ENCODE results near the gene DSCAML1.
"Not testable (repeated sequence)": the region's sequence is repeated elsewhere in the genome, so short reads cannot be mapped to it uniquely, and the experiment has no call there.

Gene DSCAML1

GRCh38 chr11:117410238-117410637 lies 386.8 kb downstream of the DSCAML1 start:
- DNase-seq (ENCODE audit: low read depth in 3 of 3) = no peak

GRCh38 chr11:117409511-117409910 lies 387.5 kb downstream of the DSCAML1 start:
- DNase-seq (ENCODE audit: low read depth in 3 of 3) = no peak

- no peak for DNase-seq (ENCODE audit: low read depth in 3 of 3)
Observed at GRCh38 chr11:117408356-117408755, 388.7 kb downstream of the DSCAML1 start.

- DNase-seq (ENCODE audit: low read depth in 3 of 3) = no peak
Observed at GRCh38 chr11:117407016-117407415, 390.0 kb downstream of the DSCAML1 start.

GRCh38 chr11:117405898-117406297 lies 391.1 kb downstream of the DSCAML1 start:
- DNase-seq (ENCODE audit: low read depth in 3 of 3) = not testable (repeated sequence)

DNA sequence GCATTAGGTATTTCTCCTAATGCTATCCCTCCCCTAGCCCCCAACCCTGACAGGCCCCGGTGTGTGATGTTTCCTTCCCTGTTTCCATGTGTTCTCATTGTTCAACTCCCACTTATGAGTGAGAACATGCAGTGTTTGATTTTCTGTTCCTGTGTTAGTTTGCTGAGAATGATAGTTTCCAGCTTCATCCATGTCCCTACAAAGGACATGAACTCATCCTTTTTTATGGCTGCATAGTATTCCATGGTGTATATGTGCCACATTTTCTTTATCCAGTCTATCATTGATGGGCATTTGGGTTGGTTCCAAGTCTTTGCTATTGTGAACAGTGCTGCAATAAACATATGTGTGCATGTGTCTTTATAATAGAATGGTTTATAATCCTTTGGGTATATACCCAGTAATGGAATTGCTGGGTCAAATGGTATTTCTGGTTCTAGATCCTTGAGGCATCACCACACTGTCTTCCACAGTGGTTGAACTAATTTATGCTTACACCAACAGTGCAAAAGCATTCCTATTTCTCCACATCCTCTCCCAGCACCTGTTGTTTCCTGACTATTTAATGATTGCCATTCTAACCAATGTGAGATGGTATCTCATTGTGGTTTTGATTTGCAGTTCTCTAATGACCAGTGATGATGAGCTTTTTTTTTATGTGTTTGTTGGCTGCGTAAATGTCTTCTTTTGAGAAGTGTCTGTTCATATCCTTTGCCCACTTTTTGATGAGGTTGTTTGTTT lies 397.7 kb downstream of the DSCAML1 start:
- not testable (repeated sequence) for DNase-seq (ENCODE audit: low read depth in 3 of 3)

DNA sequence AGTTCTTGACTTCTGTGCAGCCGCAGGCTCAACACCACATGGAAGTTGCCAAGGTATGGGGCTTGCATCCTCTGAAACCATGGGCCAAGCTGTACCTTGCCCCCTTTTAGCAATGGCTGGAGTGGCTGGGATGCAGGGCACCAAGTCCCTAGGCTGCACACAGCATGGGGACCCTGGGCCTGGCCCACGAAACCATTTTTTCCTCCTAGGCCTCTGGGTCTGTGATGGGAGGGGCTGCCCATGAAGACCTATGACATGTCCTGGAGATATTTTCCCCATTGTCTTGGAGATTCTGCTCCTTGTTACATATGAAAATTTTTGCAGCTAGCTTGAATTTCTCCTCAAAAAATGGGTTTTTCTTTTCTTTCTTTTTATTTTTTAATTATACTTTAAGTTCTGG lies 398.4 kb downstream of the DSCAML1 start:
- not testable (repeated sequence) for DNase-seq (ENCODE audit: low read depth in 3 of 3)

DNA sequence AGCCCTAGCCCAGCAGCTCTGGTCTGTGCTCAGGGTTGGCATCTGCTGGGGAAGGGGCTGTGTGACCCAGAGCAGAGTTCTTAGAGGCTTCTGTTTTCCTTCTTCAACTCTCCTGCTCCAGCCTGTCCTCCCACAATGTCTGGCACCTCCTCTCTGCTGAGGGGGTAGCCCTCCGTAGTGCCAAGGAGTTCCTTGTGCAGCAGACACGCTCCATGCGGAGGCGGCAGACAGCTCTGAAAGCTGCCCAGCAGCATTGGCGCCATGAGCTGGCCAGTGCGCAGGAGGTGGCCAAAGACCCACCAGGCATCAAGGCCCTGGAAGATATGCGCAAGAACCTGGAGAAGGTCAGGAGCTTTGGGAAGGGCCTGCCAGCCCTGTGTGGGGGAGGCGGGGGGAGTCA lies 400.0 kb downstream of the DSCAML1 start:
- DNase-seq (ENCODE audit: low read depth in 3 of 3) = no peak

DNA sequence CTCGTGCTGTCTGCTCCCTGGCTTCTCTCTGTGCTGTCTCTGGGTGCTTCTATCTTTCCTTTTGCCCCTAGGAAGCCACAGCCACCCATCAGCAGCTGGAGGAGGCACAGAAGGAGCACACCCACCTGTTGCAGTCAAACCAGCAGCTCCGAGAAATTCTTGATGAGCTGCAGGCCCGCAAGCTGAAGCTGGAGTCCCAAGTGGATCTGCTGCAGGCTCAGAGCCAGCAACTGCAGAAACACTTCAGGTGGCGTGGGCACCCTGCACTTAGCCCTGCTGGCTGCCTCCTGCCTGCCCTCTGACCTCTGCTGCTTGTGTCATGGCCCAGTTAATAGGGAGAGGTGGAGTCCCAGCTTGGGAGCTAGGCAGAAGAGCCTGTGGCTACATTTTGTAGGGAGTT lies 401.5 kb downstream of the DSCAML1 start:
- no peak for DNase-seq (ENCODE audit: low read depth in 3 of 3)

DNA sequence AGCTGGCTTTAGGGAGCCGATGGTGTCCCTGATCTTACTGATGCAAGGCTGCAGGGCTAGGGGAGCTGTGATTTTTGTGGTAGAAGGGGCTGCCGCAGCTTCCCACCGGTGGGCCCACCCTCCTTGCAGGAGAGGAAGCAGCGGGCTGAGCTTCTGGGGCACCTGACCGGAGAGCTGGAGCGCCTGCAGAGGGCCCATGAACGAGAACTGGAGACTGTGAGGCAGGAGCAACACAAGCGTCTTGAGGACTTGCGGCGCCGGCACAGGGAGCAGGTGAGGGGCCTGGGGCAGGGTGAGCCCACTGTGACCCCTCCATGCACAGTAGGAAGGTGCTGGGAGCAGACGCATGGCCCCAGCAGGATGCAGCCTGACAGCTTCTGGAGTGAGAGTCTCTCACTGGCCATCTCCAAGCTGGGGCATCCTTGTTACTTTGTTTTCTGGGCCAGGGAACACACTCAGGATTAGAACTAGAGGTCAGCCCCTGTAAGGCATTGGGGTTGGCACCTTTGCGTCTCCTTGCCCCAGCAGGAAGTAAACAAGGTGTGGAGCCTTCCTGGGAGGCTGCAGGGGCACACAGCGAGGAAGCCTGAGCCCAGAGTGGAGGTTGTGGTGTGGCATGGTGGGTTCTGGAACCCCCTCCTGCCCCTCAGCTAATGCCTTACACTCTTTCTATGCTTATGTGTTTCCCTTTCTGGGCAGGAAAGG lies 402.6 kb downstream of the DSCAML1 start:
- no peak for DNase-seq (ENCODE audit: low read depth in 3 of 3)

GRCh38 chr11:117392979-117393378 lies 404.0 kb downstream of the DSCAML1 start:
- DNase-seq (ENCODE audit: low read depth in 3 of 3) = no peak

GRCh38 chr11:117392001-117392690 lies 404.9 kb downstream of the DSCAML1 start:
- no peak for DNase-seq (ENCODE audit: low read depth in 3 of 3)

DNA sequence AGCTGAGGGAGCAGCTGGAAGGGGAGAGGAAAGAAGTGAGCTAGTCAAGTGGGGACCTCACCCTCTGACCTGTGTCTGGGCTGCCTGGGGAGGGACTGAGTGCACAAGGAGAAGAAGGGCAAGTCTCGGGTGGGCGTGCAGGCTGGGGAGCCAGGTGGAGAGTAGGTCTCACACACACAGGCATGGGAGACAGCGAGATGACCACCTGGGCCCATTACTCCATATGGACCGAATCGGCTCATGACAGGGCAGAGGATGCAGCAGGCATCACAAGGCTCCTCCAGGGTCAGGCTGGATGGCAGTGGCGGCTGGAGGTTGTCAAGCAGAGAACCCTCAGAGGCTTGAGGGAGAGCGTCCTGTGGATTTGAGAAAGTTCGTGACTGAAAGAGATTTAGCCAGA lies 405.8 kb downstream of the DSCAML1 start:
- DNase-seq (ENCODE audit: low read depth in 3 of 3) = no peak

- no peak for DNase-seq (ENCODE audit: low read depth in 3 of 3)
Observed at GRCh38 chr11:117390743-117391142, 406.3 kb downstream of the DSCAML1 start.

DNA sequence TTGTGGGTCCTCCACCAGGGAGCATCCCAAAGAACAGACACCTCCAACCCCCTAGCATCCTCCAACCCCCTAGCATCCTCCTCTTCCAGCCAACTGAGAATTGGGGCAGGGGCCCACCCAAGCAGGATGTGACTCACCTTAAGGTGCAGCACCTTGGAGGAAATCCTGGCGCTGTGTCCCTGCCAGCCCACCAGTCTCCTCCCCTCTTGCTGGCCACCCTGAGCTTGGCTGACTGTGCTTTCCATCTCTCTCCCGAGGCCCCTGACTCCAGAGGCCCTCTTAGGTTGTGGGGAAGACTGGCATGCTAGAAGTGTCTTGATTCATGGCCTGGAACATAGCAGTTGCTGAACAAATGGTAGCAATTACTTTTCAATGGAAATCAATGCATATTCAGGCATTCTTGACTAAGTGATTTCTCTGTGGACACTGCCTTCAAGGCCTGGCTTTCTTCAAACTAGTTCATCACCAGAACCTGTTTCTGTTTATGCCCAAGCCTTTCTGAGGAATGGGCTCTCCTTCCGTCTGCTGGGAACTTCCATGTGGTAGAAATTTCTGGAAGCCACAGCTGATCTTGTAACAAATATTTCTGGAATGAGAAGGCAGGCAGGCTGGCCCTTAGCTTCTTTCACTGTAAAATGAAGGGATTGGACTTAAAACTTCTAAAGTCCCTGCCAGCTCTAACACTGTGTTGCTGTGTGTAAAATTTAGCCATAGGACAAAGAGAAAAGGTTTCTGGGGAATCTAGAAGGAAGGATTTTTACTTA lies 408.8 kb downstream of the DSCAML1 start:
- no peak for DNase-seq (ENCODE audit: low read depth in 3 of 3)

- DNase-seq (ENCODE audit: low read depth in 3 of 3) = no peak
Observed at GRCh38 chr11:117385906-117386305, 411.1 kb downstream of the DSCAML1 start.

DNA sequence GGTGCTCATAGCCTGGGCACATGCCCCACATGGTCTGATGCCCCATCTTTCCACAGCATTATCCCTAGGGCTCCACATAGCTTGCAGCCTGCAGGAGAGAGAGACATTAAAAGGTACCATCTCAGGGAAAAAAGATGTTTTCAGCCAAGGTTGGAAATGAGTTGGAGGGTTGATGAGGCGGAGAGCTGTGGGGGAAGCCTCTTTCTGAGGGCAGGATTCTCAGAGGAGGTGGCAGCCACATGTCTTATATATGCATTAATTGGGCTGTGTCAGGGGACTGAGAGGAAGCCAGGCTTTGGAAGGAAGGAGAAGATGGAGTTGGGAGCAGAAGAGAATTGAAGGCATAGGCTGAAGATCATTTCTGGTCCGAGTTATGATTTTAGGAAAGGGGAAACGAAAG lies 411.5 kb downstream of the DSCAML1 start:
- no peak for DNase-seq (ENCODE audit: low read depth in 3 of 3)

DNA sequence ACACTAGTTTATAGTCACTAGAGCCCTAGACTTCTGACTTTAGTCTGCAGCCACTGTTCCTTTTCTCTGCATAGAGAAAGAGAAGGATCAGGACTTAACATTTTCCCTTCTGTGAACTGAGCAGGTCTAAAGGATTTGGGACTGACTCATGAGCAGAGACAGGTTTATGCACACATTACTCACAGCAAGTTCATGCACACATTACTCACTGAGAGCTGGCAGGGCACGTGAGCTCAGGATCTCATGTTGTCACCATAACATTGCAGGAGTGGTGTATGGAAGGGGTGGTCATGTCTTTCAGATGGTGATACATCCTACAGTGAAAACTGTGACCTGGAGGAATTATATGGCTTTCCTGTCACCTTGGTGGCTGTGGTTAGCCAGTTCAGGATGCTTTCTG lies 413.0 kb downstream of the DSCAML1 start:
- DNase-seq (ENCODE audit: low read depth in 3 of 3) = no peak

DNA sequence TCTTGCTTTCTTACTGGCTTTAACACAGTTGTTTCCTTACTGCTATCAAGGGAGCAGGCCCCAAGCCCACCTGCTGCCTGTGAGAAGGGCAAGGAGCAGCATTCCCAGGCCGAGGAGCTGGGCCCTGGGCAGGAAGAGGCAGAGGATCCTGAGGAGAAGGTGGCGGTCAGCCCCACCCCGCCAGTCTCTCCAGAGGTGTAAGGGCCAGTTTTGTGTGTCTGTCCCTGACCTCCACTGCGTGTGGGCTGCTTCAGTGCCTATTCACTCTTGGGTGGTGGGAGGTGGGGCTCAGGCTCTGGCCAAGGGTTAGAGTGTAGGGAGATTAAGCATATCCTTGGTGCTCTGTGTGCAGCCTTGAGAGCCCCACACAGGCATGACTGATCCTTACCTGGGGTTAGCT lies 414.3 kb downstream of the DSCAML1 start:
- no peak for DNase-seq (ENCODE audit: low read depth in 3 of 3)

DNA sequence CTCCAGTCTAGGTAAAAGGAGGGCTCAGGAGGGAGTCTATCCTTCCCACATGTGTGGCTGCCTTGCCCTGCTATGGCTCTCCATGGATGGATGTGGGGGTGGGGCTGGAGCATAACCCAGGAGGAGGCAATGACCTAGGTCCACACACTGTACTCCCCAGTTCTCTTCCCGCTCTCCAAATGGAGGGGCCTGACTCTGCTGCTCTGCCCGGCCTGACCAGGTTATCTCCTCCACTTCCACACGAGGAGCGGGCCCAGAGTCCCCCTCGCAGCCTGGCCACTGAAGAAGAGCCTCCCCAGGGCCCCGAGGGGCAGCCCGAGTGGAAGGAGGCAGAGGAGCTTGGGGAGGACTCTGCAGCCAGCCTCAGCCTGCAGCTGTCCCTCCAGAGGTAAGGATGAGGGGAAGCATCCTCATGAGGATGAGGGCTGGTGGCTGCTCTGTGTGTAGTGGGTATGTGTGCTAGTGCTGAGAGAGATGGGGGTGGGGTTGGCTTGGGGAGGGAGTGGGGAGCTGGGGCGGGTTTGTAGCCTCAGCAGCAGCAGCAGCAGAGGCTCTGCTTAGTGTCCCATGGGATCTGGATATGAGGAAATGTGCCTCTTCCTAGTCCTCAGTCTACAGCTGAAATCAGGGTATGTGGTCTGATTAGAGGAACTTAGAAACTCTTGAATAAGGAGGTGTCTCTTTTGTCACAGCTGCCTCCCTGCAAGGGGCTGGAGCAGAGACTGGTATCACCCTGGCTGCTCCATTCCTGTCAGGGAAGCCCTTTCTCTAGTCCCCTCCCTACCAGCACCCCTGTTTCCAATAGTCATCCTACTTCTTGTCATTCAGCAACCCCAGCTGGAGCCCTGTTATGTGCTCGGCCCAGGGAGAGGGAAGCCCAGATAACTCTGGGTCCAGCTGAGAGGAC lies 415.3 kb downstream of the DSCAML1 start:
- DNase-seq (ENCODE audit: low read depth in 3 of 3) = no peak

DNA sequence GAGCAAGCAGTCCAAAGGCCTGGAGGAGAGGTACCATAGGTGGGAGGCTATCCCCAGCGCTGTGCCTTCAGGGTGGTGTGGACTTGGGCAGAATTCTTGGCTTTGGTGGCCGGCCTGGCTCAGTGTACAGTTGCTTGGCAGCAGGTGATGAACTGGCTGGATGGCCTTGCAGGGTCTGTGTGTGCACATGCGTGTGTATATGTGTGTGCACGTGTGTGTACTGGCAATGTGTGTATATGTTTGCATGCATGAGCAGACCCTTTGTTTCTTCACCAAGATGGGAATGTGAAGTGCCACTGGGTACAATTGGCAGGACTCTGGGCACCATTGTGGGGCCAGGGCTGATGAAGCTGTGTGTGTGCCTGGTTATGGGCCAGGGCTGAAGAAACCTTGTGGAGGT lies 416.3 kb downstream of the DSCAML1 start:
- DNase-seq (ENCODE audit: low read depth in 3 of 3) = no peak

Measured in stimulated activated CD4-positive, alpha-beta T cell treated with anti-CD3 and anti-CD28 coated beads, TNF-alpha, amount 100 ng/mL, for 48 hours (primary cell).